ENCODE results near the gene GIMAP2. TPM values are rescaled to one million over a fixed set of nuclear protein-coding genes. Genes with fewer than 3 reads are reported as not detected.

GIMAP2 gene
- total and polyA plus RNA-seq, 9 of the 15 experiments (the other 6 are each of a cell fraction or from before 2014, with no cell fraction given) = 0.37 to 1.8 (median 1.2) TPM

DNA sequence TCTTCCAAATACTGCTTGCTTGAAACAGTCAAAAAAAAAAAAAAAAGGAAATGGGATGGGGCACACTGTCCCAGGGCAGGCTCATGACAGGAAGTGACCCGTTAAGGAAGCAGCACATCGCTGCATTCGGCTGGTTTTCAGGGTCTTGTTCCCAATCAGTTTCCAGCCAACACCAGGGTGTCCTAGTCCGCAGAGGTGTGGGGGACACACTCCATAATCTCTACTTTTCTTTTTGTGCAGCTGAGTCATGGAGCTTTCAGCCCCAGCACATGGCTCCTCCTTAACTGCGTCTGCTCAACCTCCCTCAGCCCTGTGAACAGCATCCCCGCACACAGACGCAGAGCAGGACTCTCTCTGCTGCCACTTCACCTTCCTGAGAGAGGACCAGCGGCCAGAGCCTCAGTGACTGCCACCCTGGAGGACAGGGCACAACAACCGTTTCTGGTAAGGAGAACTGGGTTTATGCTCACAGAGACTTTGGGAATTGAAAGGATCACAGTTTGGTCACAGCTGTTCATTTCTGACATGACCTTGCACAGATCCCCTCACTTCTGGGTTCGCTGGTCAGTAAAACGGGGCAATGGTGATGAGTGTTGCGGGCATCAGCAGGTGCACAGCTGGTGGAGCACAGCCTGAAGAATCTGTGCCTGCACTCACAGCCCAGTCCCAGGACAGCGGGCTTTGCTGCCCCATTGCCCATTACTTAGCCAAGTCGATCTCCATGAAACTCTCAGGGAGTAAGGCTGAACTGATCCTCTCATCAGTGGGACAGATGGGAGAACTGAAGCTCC is 52.0 kb downstream of the GIMAP2 start, which contains the start of gene GIMAP5:
Gene GIMAP5 (plus strand): TSS at position 154 of the 791 bp plus-strand sequence. CDS start 3,467 bp downstream, outside the sequence.
- ATAC-seq (peak; percentile 53), FAIRE-seq (no peak), DNase-seq (ENCODE audit: extremely low read depth in 1 of 4, low spot score in 3 of 4) (no peak)
- Histone ChIP-seq H2AFZ (ENCODE audit: low read depth, low read length) (no peak within 1 kb of the TSS), H3K4me3 (no peak within 1 kb of the TSS), H3K27ac (ENCODE audit: extremely low read depth, low read depth, low read length) (no peak within 1 kb of the TSS), H3K9me1 (ENCODE audit: control insufficient read depth, insufficient read depth, low read length) (no peaks in the 10 kb centered on the region), H3K36me3 (ENCODE audit: control insufficient read depth, insufficient read depth, low read length) (no peaks in the 10 kb centered on the region), H3K9ac (ENCODE audit: insufficient read depth in 1 of 2, low read depth in 2 of 2, low read length in 2 of 2) (peak within 1 kb of the TSS in 1 of 2 experiments; percentile 3; a peak in 1 of 4 replicates), H3K4me2 (ENCODE audit: insufficient read depth, low read length) (no peak within 1 kb of the TSS), H3K79me2 (ENCODE audit: control insufficient read depth, insufficient read depth, low read length) (no peaks in the 10 kb centered on the region), H4K20me1 (replicated peaks; ENCODE audit: control insufficient read depth, insufficient read depth, low read length) (no peaks in the 10 kb centered on the region), H3K9me3 (replicated peaks; ENCODE audit: control insufficient read depth, insufficient read depth, low read depth, low read length) (no peaks in the 10 kb centered on the region), H3K27me3 (ENCODE audit: control insufficient read depth in 2 of 2, insufficient read depth in 2 of 2, low read length in 2 of 2) (peaks cover 1 to 33% of the 10 kb centered on the region in 2 experiments; a peak in 2 of 5 replicates), H3K4me1 (replicated peaks in 1 of 2; ENCODE audit: control insufficient read depth in 2 of 2, insufficient read depth in 2 of 2, low read length in 2 of 2) (no peaks in the 10 kb centered on the region; a peak in 1 of 5 replicates)
- intact Hi-C loops (cut with micrococcal nuclease) (no loop called here), in situ Hi-C loops (cut with MboI) (no loop called here)
- BruUV-seq (replicated peaks) = no TSS peak
- CTCF ChIA-PET (ENCODE audit: low intra/inter-chr PET ratio) = no interaction called here
- POLR2A ChIA-PET = interaction anchor here (0.6 to 0.7 kb wide), 2 partner anchors 33 to 66 kb away, joined by 4 read pairs; no protein-coding TSS in a partner anchor
- under 1% methylated on average over 14 of the region's 14 CpGs for WGBS (ENCODE audit: insufficient coverage, low coverage, missing lambda C conversion rate)
- TF ChIP-seq, protein P1, sequence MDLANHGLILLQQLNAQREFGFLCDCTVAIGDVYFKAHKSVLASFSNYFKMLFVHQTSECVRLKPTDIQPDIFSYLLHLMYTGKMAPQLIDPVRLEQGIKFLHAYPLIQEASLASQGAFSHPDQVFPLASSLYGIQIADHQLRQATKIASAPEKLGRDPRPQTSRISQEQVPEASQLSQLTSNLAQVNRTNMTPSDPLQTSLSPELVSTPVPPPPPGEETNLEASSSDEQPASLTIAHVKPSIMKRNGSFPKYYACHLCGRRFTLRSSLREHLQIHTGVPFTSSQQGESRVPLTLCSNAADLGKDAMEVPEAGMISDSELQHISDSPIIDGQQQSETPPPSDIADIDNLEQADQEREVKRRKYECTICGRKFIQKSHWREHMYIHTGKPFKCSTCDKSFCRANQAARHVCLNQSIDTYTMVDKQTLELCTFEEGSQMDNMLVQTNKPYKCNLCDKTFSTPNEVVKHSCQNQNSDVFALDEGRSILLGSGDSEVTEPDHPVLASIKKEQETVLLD (IDR thresholded peaks at IDR 0.05) = no peak
- peak; percentile 75 for TF ChIP-seq GABPA (tag; conservative IDR thresholded peaks at IDR 0.05; ENCODE audit: low read depth)
- TF ChIP-seq PPARD (CRISPR knock-in tag; IDR thresholded peaks at IDR 0.05) = no peak
- no peak for TF ChIP-seq SRSF1 (IDR thresholded peaks at IDR 0.05; ENCODE audit: low read depth, low read length)
- TF ChIP-seq ETV1 (tag; conservative IDR thresholded peaks at IDR 0.05; ENCODE audit: low read depth) = peak; percentile 36; the same call in 1 of the 2 replicates
- TF ChIP-seq SAFB2 (IDR thresholded peaks at IDR 0.05; ENCODE audit: borderline replicate concordance, low read depth, low read length, severe bottlenecking) = no peak
- 0 out of 2 replicates have a peak, but pooled peaks have one; percentile 25 for TF ChIP-seq NR4A1 (CRISPR knock-in tag; IDR thresholded peaks at IDR 0.05)
- no peak for TF ChIP-seq NR4A1 (tag; IDR thresholded peaks at IDR 0.05)
- no peak for TF ChIP-seq ZNF239 (CRISPR knock-in tag; IDR thresholded peaks at IDR 0.05)
- TF ChIP-seq ZEB2 (IDR thresholded peaks at IDR 0.05) = no peak
- TF ChIP-seq ARNT (IDR thresholded peaks at IDR 0.05) = no peak
- no peak for TF ChIP-seq ZBTB8A (IDR thresholded peaks at IDR 0.05; ENCODE audit: partially characterized antibody)

All from K562 (cell line).